Activated T-helper 9 cell treated with anti-CD3 and anti-CD28 coated beads, Interleukin-2, amount 50 U/mL, for 16 hours (primary cell): ENCODE results near the gene SPRR2G.
"Not testable (repeated sequence)": the region's sequence is repeated elsewhere in the genome, so short reads cannot be mapped to it uniquely, and the experiment has no call there.

Experiments used
- DNase-seq: peaks from one replicate; pipeline ENCODE4 v3.0.0-alpha.2; 2020; ENCODE audit warnings: low read depth

SPRR2G gene

GRCh38 chr1:153113416-153113815 is 37.3 kb downstream of the SPRR2G start, which contains the start of gene SPRR2F:
SPRR2F (minus strand) TSS chr1:153113516; CDS start chr1:153112733, 783 bp downstream.
- DNase-seq, result no peak

GRCh38 chr1:153112454-153112853 is 38.2 kb downstream of the SPRR2G start:
- DNase-seq, result not testable (repeated sequence)

- DNase-seq, result no peak
Measured at GRCh38 chr1:153100245-153100644, 50.4 kb downstream of the SPRR2G start.
